SIG-M5 treated with dmso at 0.1 percent for 504 hours (cell line): ENCODE measurements around the gene TRPC6.
"Not testable (repeated sequence)": the region's sequence is repeated elsewhere in the genome, so short reads cannot be mapped to it uniquely, and the experiment has no call there.

Source experiments
- DNase-seq: peaks from one replicate; lab custom pipeline; 2025; ENCODE audit not compliant: unreplicated experiment; lab: John Stamatoyannopoulos, UW

The TRPC6 gene

GRCh38 chr11:101453682-101454081 lies 130.1 kb downstream of the TRPC6 start:
- no peak for DNase-seq

GRCh38 chr11:101448881-101449442 lies 134.8 kb downstream of the TRPC6 start:
- no peak for DNase-seq

GRCh38 chr11:101446726-101447125 lies 137.1 kb downstream of the TRPC6 start:
- no peak for DNase-seq

GRCh38 chr11:101446238-101446637 lies 137.6 kb downstream of the TRPC6 start:
- no peak for DNase-seq

GRCh38 chr11:101445761-101446160 lies 138.0 kb downstream of the TRPC6 start:
- no peak for DNase-seq

GRCh38 chr11:101444851-101445250 lies 139.0 kb downstream of the TRPC6 start:
- DNase-seq: no peak

- DNase-seq: no peak
Measured at GRCh38 chr11:101444164-101444563, 139.6 kb downstream of the TRPC6 start.

- DNase-seq: no peak
Measured at GRCh38 chr11:101442936-101443521, 140.8 kb downstream of the TRPC6 start.

GRCh38 chr11:101442171-101442570 lies 141.6 kb downstream of the TRPC6 start:
- no peak for DNase-seq

- no peak for DNase-seq
Measured at GRCh38 chr11:101441747-101442146, 142.1 kb downstream of the TRPC6 start.

GRCh38 chr11:101439488-101439887 lies 144.3 kb downstream of the TRPC6 start:
- DNase-seq: no peak

GRCh38 chr11:101438708-101439107 lies 145.1 kb downstream of the TRPC6 start:
- DNase-seq: not testable (repeated sequence)

- no peak for DNase-seq
Measured at GRCh38 chr11:101438126-101438525, 145.7 kb downstream of the TRPC6 start.

- DNase-seq: peak; percentile 11
Measured at GRCh38 chr11:101436511-101437142, 147.2 kb downstream of the TRPC6 start.

- DNase-seq: no peak
Measured at GRCh38 chr11:101435408-101435973, 148.3 kb downstream of the TRPC6 start.

GRCh38 chr11:101434026-101434643 lies 149.7 kb downstream of the TRPC6 start:
- DNase-seq: no peak

GRCh38 chr11:101433151-101433550 lies 150.7 kb downstream of the TRPC6 start:
- no peak for DNase-seq

- no peak for DNase-seq
Measured at GRCh38 chr11:101429703-101430540, 153.9 kb downstream of the TRPC6 start.

GRCh38 chr11:101428918-101429317 lies 154.9 kb downstream of the TRPC6 start:
- peak; percentile 5 for DNase-seq

- DNase-seq: no peak
Measured at GRCh38 chr11:101407324-101407723, 176.5 kb downstream of the TRPC6 start.
